ENCODE data around the gene TRIM34.

GRCh38 chr11:5592615-5593014 is 32.2 kb upstream of the TRIM34 start:
- no peak for TF ChIP-seq CTCF (IDR thresholded peaks at IDR 0.05)
- TF ChIP-seq POLR2A (IDR thresholded peaks at IDR 0.05) = no peak

Data from stomach (tissue), 4 donors.